ENCODE measurements around the gene SCYGR6. TPM values are rescaled to one million over a fixed set of nuclear protein-coding genes. Genes with fewer than 3 reads are reported as not detected.
"Not testable (repeated sequence)": the region's sequence is repeated elsewhere in the genome, so short reads cannot be mapped to it uniquely, and the experiment has no call there.

The SCYGR6 gene
- total and polyA plus RNA-seq, 3 donors from 2014 or later, result not detected

DNA sequence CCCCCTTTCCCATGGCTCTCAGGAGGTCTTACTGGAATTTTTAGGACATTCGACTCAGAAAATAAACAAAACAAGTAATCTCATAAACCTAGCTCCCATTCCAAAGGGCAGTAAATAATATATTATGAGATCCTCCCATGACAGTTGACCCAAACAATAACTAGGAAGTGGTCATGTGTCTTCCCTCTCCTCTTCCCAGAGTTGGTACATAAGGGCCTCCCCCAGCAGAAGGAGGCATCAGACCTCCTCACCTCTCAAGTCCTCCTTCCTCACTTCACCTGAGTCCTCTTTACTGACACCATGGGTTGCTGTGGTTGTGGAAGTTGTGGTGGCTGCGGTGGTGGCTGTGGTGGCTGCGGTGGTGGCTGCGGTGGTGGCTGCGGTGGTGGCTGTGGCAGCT, 3.5 kb upstream of the SCYGR6 start, which contains the start of gene SCYGR7:
Gene SCYGR7 (plus strand): TSS at position 301 of the 400 bp plus-strand sequence. CDS start 0 bp downstream, at position 301.
- WGBS, 2 donors, result 86 to 96% methylated on average over 1 to 5 of the region's 5 CpGs
- Histone ChIP-seq H3K27ac (no peak within 1 kb of the TSS), H3K4me1 (no peaks in the 10 kb centered on the region), H3K9me3 (no peaks in the 10 kb centered on the region), H3K27me3 (no peaks in the 10 kb centered on the region), H3K4me3 (no peak within 1 kb of the TSS), H3K36me3 (ENCODE audit: low read depth, missing control alignments) (no peaks in the 10 kb centered on the region)
- TF ChIP-seq, protein P1, sequence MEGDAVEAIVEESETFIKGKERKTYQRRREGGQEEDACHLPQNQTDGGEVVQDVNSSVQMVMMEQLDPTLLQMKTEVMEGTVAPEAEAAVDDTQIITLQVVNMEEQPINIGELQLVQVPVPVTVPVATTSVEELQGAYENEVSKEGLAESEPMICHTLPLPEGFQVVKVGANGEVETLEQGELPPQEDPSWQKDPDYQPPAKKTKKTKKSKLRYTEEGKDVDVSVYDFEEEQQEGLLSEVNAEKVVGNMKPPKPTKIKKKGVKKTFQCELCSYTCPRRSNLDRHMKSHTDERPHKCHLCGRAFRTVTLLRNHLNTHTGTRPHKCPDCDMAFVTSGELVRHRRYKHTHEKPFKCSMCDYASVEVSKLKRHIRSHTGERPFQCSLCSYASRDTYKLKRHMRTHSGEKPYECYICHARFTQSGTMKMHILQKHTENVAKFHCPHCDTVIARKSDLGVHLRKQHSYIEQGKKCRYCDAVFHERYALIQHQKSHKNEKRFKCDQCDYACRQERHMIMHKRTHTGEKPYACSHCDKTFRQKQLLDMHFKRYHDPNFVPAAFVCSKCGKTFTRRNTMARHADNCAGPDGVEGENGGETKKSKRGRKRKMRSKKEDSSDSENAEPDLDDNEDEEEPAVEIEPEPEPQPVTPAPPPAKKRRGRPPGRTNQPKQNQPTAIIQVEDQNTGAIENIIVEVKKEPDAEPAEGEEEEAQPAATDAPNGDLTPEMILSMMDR (IDR thresholded peaks at IDR 0.05), result no peak
- no peak for TF ChIP-seq POLR2A (IDR thresholded peaks at IDR 0.05)
- intact Hi-C loops (cut with DNase I; ENCODE audit: low total_unique reads), result no loop called here
- DNase-seq, result no peak

DNA sequence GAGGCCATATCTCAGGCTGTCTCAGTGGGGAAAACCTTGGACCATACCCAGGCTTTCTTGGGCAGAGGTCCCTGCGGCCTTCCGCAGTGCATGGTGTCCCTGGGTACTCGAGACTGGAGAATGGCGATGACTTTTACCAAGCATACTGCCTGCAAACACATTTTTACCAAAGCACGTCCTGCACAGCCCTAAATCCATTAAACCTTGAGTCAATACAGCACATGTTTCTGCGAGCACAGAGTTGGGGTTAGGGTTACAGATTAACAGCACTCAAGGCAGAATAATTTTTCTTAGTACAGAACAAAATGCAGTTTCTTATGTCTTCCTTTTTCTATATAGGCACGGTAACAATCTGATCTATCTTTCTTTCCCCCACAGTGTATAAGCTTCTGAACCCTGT, 1.7 kb downstream of the SCYGR6 start:
- H3K36me3 ChIP-seq (ENCODE audit: low read depth, missing control alignments); H3K4me3 ChIP-seq; DNase-seq; H3K4me1 ChIP-seq; intact Hi-C loops (cut with DNase I; ENCODE audit: low total_unique reads); H3K27me3 ChIP-seq; H3K9me3 ChIP-seq; H3K27ac ChIP-seq: not testable (repeated sequence)
- 75 to 85% methylated on average over 7 of the region's 7 CpGs for WGBS, 2 donors

DNA sequence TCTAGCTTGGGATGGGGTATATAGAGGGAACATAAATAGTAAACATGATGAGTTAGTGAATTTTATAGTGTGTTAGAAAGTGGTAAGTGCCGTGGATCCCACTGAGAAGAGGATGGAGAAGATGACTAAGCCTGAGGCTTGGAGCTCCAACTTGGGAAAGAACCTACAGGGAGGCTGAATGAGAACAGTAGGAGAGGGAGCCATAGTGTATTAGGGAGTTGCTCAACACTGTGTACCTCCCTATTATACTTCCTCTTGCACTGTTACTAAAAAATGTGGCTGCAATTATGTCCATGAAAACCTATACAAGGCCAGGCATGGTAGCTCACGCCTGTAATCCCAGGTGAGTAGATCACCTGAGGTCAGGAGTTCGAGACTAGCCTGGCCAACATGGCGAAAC, 3.9 kb downstream of the SCYGR6 start:
- no peak for DNase-seq
- Histone ChIP-seq H3K27me3 (no peaks in the 10 kb centered on the region), H3K27ac (no peak overlapping the region), H3K4me3 (no peak overlapping the region), H3K9me3 (no peaks in the 10 kb centered on the region), H3K4me1 (peaks cover 3% of the 10 kb centered on the region), H3K36me3 (ENCODE audit: low read depth, missing control alignments) (no peaks in the 10 kb centered on the region)
- intact Hi-C loops (cut with DNase I; ENCODE audit: low total_unique reads), result no loop called here
- no peak for TF ChIP-seq POLR2A (IDR thresholded peaks at IDR 0.05)
- TF ChIP-seq, protein P1 (IDR thresholded peaks at IDR 0.05), result no peak
- 90 to 97% methylated on average over 4 of the region's 4 CpGs for WGBS, 2 donors

DNA sequence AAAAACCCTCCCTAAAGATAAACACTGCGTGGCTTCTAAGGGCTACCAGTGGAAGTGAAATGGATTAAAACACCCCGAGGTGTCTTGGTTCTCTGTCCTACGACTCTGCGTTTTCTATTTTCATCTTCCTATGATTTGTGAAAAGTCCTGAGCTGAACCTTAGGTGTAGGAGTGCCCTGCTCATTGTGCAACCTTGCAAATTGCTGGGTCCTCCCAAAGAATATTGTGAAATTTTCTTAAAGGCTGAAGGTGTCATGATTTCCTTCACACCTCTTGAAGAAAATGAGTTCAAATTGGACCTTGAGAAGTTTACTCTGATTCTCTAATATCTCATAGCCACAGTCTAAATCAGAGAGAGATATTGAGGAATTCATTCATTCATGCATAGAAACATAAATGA, 4.9 kb downstream of the SCYGR6 start:
- no peak for DNase-seq
- no peak for TF ChIP-seq POLR2A (IDR thresholded peaks at IDR 0.05)
- 90 to 91% methylated on average over 4 of the region's 4 CpGs for WGBS, 2 donors

DNA sequence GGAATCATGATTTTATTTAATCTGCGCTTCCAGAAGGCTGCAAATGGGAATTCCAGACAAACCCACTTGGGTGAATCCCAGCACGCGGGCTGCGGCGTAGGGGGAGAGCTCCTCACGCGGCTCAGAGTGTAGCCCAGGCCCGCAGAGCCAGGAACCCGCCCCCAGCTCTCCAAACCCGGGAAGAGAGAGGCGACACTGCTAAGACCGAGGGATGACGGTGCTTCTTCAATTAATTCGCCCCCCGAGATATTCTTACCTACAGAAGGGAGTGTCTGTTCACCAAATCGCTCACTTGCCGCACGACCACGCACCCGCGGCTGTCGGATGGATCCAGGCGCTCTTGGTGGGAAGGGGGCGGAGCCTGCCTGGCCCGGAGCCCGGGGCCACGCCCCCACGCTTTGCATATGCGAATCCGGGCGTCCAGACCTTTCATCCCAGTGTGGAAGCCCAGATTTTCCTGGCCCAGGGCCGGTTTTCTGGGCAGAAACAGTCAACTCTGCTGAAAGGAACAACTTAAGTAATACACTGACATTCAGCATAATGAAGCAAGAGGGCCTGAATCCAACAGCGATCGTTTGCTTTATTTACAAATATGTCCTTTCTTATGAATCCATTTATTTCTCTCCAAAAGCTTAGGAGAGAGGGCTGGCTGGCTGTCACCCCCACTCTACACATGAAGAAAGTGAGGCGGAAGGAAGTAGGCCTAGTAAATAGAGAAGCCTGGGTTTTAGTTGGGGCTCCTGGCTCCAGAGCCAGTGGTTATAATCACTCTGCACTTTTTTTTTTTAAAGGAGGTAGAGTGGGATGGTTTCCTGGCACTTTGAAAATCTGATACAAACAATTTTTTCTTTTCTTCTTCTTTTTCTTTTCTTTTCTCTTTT, 6.6 kb downstream of the SCYGR6 start, which contains the start of gene SLC19A3:
Gene SLC19A3 (minus strand): TSS at position 342 of the 881 bp plus-strand sequence. CDS start 15,710 bp downstream, outside the sequence.
- H3K27me3 ChIP-seq, result no peaks in the 10 kb centered on the region
- intact Hi-C loops (cut with DNase I; ENCODE audit: low total_unique reads), result no loop called here
- TF ChIP-seq, protein P1 (IDR thresholded peaks at IDR 0.05), result no peak
- no peak for TF ChIP-seq POLR2A (IDR thresholded peaks at IDR 0.05)
- no peaks in the 10 kb centered on the region for H3K9me3 ChIP-seq
- peaks cover 3% of the 10 kb centered on the region for H3K4me1 ChIP-seq
- H3K27ac ChIP-seq, result peak within 1 kb of the TSS in 1 of 2 donors; percentile 23
- peak; percentile 87 for DNase-seq
- WGBS, 2 donors, result 3 to 9% methylated on average over 11 to 35 of the region's 35 CpGs
- peak within 1 kb of the TSS; percentile 25 to 58 for H3K4me3 ChIP-seq
- no peaks in the 10 kb centered on the region for H3K36me3 ChIP-seq (ENCODE audit: low read depth, missing control alignments)

More for the DNA sequence above, 4.9 kb downstream of the SCYGR6 start:
- no peaks in the 10 kb centered on the region for H3K9me3 ChIP-seq
- H3K27ac ChIP-seq, result no peak overlapping the region
- no peak overlapping the region for H3K4me3 ChIP-seq
- intact Hi-C loops (cut with DNase I; ENCODE audit: low total_unique reads), result no loop called here
- peaks cover 3% of the 10 kb centered on the region for H3K4me1 ChIP-seq
- no peaks in the 10 kb centered on the region for H3K36me3 ChIP-seq (ENCODE audit: low read depth, missing control alignments)
- no peaks in the 10 kb centered on the region for H3K27me3 ChIP-seq
